OCI-LY7 (cell line): ENCODE results near the gene MSANTD2.

Source experiments
- EZH2phosphoT487 ChIP-seq: fragments of 200-600 bp; sonication (generic); IDR thresholded peaks from 2 replicates; pipeline ENCODE4 v1.6.1; 2018; ENCODE audit warnings: low read depth, borderline replicate concordance, mild to moderate bottlenecking, mixed run types, antibody characterized with exemption, low read length, moderate library complexity, mixed read lengths
- TF ChIP-seq, protein P1 (sequence below): fragments of 200-600 bp; sonication (generic); conservative IDR thresholded peaks from 2 replicates; pipeline ENCODE4 v1.5.1; 2014; ENCODE audit warnings: mild to moderate bottlenecking, antibody characterized with exemption, low read length, moderate library complexity, mixed read lengths

DNA sequence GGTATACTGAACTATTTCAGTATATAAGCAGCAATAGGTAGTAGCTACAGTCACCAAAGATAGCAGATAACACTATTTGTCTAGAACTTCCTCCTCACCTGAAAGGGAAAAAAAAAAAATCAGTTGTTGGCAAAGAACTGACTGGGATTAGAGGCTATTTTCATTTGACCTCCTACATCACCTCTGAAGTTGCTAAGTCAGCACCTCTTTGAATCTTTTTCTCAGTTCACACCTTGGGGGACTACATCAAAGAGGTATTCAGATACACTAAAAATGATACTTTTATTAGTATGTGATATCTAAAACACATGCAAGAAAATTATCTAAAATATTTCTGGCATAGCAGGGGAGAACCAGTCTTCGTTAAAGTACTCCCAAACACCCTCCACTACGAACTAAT, 16.2 kb downstream of the MSANTD2 start:
- TF ChIP-seq, protein P1, sequence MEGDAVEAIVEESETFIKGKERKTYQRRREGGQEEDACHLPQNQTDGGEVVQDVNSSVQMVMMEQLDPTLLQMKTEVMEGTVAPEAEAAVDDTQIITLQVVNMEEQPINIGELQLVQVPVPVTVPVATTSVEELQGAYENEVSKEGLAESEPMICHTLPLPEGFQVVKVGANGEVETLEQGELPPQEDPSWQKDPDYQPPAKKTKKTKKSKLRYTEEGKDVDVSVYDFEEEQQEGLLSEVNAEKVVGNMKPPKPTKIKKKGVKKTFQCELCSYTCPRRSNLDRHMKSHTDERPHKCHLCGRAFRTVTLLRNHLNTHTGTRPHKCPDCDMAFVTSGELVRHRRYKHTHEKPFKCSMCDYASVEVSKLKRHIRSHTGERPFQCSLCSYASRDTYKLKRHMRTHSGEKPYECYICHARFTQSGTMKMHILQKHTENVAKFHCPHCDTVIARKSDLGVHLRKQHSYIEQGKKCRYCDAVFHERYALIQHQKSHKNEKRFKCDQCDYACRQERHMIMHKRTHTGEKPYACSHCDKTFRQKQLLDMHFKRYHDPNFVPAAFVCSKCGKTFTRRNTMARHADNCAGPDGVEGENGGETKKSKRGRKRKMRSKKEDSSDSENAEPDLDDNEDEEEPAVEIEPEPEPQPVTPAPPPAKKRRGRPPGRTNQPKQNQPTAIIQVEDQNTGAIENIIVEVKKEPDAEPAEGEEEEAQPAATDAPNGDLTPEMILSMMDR = no peak
- no peak for TF ChIP-seq EZH2phosphoT487
